Measurements from ENCODE around the gene CILP.
"Not testable (repeated sequence)": the region's sequence is repeated elsewhere in the genome, so short reads cannot be mapped to it uniquely, and the experiment has no call there.

Gene CILP

DNA sequence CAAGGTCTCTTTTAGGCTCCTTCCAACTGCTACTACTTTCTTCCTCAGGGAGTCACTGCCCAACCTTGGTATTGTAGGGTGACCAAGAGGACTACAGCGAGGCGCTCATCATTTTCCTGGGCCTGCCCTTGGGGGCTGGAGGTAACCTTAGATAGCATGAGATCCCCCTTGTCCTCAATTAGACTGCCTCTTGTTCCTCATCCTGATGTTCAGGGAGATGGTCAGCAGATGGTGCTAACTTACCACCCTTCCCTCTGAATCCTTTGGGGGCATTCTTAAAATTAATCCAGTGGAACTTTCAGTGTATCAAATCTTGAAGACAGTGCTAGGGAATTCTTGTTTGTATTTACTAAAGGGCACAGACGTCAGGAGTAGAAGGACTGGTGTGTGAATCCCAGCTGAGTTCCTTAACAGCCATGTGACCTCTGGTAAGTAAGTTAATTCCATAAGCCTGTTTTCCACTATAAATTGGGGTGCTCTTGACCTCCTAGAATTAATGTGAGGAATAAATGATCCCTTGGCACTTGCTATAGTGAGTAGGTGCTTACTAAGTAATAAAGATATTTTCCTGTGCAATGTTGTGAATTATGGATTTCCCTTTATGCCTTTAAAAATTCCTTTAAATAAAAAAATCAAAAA, 22.1 kb downstream of the CILP start:
- peak; percentile 24 for DNase-seq

DNA sequence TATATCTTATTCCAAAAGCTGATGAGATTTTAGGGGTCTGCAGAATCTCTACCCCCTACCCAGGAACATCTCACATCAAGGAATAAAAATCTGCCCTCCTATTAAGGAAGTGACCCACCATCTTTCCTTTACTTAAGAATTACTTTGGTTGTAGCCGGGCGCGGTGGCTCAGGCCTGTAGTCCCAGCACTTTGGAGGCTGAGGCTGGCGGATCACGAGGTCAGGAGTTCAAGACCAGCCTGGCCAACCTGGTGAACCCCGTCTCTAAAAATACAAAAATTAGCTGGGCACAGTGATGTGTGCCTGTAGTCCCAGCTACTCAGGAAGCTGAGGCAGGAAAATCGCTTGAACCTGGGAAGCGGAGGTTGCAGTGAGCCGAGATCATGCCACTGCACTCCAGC, 22.8 kb downstream of the CILP start:
- not testable (repeated sequence) for DNase-seq

DNA sequence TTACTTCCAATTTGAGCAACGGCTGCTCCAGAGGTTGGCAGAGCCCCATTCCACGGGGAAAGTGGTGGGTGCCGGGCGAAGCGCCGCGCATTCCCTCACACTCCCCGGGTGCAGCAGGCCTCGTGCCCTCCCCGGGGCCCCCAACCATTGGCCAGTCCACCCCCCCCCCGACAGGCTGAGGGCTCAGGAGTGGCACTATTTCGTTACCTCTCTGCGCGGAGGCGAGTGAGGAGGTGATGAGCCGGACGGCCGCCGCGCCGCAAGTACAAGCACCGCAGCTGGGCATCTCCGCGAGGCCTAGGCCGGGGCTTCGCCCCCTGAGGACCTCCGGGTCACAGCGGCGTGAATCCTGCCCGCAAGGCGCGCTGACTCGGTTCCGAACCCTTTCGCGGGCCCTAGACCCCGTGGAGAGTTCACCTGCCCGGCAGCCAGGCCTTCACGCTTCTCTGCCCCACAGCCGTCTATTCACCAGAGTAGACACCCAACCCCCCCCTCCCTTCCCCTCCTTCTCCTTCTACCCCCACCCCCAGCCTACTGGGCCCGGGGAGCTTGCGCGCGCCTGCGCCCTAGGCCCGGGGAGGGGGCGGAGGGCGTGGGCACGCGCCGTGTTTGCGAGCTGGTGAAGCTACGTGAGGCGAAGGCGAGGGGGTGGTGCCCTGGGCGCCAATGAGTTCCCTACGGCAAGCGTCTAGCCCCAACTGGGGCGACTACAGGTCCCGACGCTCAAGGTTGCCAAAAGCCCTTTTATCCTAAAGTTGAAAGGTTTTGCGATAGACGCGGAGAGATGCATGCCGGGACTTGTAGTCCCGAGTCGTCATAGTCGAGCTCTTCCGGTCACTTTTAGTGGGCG, 26.2 kb downstream of the CILP start, which contains the start of gene CLPX:
Gene CLPX (minus strand): TSS at position 475 of the 850 bp plus-strand sequence. CDS start 189 bp downstream, at position 286.
- DNase-seq = peak; percentile 79

- DNase-seq = no peak
These were observed 26.9 kb downstream of the CILP start for GRCh38 chr15:65184305-65184867.

DNA sequence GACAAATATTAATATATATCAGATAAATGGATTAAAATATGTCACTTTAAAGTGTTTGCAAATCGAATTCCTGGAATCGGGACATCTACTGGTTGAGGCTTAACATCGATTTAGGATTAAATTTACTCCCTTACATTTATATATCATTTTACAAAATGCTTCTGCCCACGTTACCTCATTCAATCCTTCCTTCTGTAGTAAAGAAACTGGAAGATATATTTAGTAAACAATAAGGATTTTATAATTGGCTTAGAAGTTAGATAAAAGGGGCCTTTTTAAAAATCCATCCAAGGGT, 27.5 kb downstream of the CILP start:
- DNase-seq = no peak

DNA sequence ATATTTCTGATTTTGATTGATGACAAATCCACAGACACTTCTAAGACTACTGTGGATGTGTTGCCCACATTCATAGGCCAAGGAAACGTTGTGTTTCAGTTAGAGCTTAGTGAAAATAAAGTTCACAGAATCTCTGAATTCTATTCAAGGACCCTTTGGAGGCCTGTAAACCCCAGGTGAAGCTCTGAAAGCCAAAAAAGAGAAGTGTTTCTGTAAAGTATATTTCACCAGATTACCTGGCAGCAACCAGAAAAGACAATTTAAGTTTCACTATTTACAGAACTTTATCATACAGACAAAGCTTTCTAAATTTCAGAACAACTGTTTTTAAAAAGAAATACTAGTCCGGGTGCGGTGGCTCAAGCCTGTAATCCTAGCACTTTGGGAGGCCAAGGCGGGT, 28.7 kb downstream of the CILP start:
- DNase-seq = no peak

DNA sequence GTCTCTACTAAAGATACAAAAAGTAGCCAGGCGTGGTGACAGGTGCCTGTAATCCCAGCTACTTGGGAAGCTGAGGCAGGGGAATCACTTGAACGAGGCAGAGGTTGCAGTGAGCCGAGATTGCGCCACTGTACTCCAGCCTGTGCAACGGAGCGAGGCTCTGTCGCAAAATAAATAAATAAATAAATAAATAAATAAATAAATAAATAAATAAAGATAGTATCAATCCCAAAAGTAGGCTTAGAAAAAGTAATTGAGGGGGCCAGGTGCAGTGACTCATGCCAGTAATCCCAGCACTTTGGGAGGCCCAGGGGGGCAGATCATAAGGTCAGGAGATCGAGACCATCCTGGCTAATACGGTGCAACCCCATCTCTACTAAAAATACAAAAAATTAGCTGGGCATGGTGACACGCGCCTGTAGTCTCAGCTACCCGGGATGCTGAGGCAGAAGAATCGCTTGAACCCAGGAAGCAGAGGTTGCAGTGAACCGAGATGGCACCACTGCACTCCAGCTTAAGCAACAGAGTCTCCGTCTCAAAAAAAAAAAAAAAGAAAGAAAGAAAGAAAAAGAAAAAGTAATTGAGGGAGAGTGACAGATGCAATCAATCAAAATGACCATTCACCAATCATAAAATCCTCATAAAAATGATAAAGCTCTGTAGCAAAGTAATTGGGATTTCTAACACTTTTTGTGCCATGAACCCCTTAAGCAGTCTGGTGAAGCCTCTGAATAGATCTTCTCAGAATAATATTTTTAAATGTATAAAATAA, 29.5 kb downstream of the CILP start:
- DNase-seq = not testable (repeated sequence)

DNA sequence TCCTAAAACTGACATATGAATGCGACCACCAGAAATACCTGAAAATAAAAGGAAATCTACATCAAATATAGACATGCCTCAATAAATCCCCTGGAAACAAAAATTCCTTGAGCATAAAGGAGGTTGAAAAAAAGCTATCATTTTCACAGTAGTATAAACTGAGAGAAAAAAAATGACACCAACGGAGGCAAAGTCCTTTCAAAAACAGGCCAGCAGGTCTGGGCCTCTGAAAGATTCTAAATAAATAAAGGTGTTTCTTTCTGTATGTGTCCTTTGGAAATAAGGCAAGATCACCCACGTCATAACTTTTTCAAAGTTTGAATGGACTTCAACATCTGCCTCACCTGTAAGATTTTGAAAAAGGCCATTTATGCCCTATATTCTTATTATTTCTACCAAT, 31.1 kb downstream of the CILP start:
- DNase-seq = no peak

DNA sequence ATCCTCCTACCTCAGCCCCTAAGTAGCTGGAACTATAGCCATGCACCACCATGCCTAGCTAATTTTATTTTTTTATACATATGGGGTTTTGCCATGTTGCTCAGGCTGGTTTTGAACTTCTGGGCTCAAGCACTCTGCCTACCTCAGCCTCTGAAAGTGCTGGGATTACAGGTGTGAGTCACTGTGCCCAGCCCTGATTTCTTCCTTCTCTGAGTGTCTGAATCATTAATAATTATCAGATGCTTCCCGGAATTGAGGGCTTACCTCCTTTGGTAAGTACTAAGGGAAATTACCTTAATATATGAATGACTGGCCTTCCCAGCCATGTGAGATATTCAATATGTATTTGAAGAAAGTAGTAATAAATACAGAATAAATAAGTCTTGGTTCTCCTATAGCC, 33.4 kb downstream of the CILP start:
- DNase-seq = no peak

GRCh38 chr15:65176056-65176455, 35.2 kb downstream of the CILP start:
- DNase-seq = no peak

GRCh38 chr15:65175511-65175910, 35.8 kb downstream of the CILP start:
- DNase-seq = no peak

DNA sequence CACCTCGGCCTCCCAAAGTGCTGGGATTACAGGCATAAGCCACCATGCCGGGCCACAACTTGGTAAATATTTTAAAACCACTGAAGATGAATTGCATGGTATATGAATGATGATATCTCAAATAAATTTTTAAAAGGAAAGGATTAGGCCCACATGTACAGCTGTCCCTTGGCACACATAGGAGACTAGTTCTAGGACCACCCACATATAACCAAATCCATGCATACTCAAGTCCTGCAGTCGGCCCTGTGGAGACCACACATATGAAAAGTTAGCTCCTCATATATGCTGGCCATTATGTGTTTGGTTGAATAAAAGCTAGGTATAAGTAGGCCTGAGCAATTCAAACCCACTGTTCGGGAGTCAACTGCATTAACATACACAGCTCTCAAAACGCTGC, 36.8 kb downstream of the CILP start:
- DNase-seq = no peak

DNA sequence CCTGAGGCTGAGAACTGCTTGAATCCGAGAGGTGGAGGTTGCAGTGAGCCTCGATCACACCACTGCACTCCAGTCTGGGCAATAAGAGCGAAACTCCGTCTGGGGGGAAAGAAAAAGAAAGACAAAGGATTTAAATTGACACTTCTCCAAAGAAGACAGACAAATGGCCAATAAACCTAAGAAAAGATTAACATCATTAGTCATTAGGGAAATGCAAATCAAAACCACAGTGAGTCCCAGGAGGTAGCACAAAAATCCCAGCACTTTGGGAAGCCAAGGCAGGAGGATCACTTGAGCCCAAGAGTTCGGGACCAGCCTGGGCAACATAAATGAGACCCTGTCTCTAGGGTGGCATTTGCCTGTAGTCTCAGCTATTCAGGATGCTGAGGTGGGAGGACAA, 38.7 kb downstream of the CILP start:
- DNase-seq = no peak

GRCh38 chr15:65171428-65171827, 39.8 kb downstream of the CILP start:
- DNase-seq = no peak

DNA sequence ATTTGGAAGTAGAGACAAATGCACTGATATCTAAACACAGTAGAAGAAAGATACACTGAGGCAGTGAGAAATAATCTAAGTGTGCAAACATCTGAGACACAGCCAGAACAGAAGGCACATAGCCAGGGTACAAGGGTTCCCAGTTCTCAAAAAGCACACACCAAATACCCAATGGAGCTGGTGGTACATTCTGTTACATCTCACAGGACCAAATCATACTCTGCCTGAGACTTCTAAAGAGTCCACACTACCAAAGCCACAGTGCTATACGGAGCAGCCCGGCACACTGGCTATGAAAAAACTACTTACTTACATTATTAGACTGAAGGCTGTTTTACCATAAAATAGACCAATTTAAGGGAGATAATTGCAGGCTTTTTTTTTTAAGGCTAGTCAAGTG, 45.4 kb downstream of the CILP start:
- no peak for DNase-seq

DNA sequence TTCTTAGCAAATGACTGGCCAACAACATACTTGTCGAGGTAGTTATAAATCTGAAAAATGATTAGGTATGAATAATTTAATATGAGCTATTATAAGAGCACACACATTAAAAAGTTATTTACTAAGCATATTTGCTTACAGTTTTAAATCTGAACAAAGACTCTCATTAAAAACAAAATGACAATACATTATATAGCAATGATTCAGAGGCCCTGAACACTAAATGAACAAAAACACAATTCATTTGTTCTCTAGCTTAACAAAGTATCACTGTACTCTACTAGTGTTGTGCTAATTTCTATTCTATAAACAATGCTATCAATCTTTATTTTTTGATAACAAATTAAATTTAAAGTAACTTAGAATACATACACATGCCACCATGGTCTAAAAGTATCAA, 47.1 kb downstream of the CILP start:
- no peak for DNase-seq

DNA sequence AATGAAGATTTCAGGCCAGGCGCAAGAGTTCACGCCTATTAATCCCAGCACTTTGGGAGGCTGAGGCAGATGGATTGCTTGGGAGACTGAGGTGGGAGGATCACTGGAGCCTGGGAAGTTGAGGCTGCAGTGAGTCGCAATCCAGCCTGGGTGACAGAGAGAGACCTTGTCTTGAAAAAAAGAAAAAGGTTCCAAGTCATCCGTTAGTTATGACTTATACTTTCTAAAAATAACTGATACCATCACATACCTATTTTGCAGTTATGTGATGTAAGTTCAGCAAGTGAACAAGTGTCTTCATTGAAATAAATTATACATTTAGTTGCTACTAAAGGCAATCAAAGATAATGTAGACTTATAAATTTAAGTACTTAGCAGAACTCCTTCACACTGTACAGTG, 48.2 kb downstream of the CILP start:
- DNase-seq = no peak

DNA sequence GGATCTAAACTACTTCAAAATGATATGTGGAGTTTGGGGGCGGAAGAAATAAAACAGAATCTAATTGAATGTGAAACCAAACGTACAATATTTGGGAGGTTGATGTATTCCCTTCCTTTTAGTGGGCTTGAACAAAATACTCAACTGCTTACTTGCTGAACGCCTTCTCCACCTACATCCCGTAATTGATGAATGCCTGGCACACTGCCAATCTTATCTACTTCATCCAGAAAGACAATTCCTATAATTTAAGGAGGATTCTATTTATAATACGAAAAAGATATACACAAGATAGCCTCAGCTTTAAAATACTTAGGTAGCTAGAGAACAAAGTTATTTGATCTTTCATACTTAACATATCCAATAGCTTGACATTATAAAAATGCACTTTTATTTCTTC, 54.6 kb downstream of the CILP start:
- DNase-seq = no peak

DNA sequence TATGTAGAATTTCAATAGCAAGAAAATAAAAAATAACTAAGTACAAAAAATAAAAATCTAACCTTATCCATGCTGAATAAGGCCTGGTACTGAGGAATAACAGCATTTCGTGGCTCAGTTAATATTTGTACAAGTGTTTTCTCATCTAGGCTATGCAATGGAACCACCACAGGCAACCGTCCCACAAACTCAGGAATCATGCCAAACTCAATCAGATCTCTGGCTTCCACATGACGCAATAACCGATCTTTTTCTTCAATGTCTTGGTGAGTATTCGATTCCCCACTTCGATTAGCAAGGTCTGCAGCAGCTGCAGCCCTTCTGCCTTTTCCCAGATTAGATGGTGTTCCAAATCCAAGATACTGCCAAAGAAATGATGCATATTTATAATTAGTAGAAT, 56.6 kb downstream of the CILP start:
- DNase-seq = no peak

GRCh38 chr15:65147902-65148301, 63.4 kb downstream of the CILP start:
- DNase-seq = no peak

DNA sequence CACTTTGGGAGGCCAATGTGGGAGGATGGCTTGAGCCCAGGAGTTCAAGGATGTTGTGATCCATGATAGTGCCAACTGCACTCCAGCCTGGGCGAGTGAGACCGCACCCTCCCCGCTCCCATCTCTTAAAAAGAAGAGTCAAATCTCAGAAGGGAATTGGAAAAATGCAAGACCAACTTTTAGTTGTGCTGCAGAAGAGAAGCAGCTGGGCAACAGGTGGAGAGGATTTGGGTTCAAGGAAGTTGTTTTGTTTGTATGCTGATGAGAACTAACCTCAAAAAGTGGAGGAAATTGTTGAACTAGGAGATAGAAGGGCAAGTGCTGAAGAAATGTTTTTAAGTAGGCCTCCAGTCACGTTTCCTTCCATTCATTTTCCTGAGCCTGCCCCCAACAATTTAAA, 64.8 kb downstream of the CILP start:
- no peak for DNase-seq
